ENCODE results near the gene HS3ST5.

The HS3ST5 gene

GRCh38 chr6:114167583-114168576 lies 174.9 kb downstream of the HS3ST5 start:
- in situ Hi-C loops (cut with MboI; ENCODE audit: low pct_unique_long_range_greater_than_20kb, low sequenced_read_pairs, unreplicated experiment): no loop called here
- TF ChIP-seq, protein P1, sequence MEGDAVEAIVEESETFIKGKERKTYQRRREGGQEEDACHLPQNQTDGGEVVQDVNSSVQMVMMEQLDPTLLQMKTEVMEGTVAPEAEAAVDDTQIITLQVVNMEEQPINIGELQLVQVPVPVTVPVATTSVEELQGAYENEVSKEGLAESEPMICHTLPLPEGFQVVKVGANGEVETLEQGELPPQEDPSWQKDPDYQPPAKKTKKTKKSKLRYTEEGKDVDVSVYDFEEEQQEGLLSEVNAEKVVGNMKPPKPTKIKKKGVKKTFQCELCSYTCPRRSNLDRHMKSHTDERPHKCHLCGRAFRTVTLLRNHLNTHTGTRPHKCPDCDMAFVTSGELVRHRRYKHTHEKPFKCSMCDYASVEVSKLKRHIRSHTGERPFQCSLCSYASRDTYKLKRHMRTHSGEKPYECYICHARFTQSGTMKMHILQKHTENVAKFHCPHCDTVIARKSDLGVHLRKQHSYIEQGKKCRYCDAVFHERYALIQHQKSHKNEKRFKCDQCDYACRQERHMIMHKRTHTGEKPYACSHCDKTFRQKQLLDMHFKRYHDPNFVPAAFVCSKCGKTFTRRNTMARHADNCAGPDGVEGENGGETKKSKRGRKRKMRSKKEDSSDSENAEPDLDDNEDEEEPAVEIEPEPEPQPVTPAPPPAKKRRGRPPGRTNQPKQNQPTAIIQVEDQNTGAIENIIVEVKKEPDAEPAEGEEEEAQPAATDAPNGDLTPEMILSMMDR (IDR thresholded peaks at IDR 0.05; ENCODE audit: extremely low read depth, insufficient read depth, missing control alignments): no peak
- DNase-seq (ENCODE audit: low spot score): no peak

- no peak for DNase-seq (ENCODE audit: low spot score)
- TF ChIP-seq, protein P1 (IDR thresholded peaks at IDR 0.05; ENCODE audit: extremely low read depth, insufficient read depth, missing control alignments): no peak
- in situ Hi-C loops (cut with MboI; ENCODE audit: low pct_unique_long_range_greater_than_20kb, low sequenced_read_pairs, unreplicated experiment): no loop called here
These were observed 178.6 kb downstream of the HS3ST5 start for GRCh38 chr6:114164207-114164606.

GRCh38 chr6:114162691-114163347 lies 180.0 kb downstream of the HS3ST5 start:
- in situ Hi-C loops (cut with MboI; ENCODE audit: low pct_unique_long_range_greater_than_20kb, low sequenced_read_pairs, unreplicated experiment): no loop called here
- DNase-seq (ENCODE audit: low spot score): no peak
- TF ChIP-seq, protein P1 (IDR thresholded peaks at IDR 0.05; ENCODE audit: extremely low read depth, insufficient read depth, missing control alignments): no peak

DNA sequence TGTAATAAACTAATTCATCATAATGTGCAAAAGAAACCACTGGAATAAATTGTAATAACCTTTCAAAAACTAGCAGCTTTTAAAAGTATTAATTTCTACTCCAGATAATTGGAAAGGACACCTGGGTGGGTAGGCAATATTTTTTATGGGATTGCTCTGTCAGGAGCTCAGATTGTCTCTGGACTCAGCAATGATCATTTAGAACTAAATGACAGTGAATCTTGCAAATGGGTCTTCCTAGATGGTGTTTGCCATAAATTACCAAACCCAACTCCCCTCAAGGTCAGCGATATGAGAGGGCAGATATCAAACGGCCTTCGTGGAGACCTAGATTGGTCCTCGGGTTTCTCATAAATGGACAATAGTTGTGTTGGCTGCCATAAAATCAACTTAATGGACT lies 181.9 kb downstream of the HS3ST5 start:
- in situ Hi-C loops (cut with MboI; ENCODE audit: low pct_unique_long_range_greater_than_20kb, low sequenced_read_pairs, unreplicated experiment): no loop called here
- no peak for DNase-seq (ENCODE audit: low spot score)
- TF ChIP-seq, protein P1 (IDR thresholded peaks at IDR 0.05; ENCODE audit: extremely low read depth, insufficient read depth, missing control alignments): no peak

GRCh38 chr6:114159727-114160126 lies 183.1 kb downstream of the HS3ST5 start:
- TF ChIP-seq, protein P1 (IDR thresholded peaks at IDR 0.05; ENCODE audit: extremely low read depth, insufficient read depth, missing control alignments): no peak
- in situ Hi-C loops (cut with MboI; ENCODE audit: low pct_unique_long_range_greater_than_20kb, low sequenced_read_pairs, unreplicated experiment): no loop called here
- DNase-seq (ENCODE audit: low spot score): no peak

DNA sequence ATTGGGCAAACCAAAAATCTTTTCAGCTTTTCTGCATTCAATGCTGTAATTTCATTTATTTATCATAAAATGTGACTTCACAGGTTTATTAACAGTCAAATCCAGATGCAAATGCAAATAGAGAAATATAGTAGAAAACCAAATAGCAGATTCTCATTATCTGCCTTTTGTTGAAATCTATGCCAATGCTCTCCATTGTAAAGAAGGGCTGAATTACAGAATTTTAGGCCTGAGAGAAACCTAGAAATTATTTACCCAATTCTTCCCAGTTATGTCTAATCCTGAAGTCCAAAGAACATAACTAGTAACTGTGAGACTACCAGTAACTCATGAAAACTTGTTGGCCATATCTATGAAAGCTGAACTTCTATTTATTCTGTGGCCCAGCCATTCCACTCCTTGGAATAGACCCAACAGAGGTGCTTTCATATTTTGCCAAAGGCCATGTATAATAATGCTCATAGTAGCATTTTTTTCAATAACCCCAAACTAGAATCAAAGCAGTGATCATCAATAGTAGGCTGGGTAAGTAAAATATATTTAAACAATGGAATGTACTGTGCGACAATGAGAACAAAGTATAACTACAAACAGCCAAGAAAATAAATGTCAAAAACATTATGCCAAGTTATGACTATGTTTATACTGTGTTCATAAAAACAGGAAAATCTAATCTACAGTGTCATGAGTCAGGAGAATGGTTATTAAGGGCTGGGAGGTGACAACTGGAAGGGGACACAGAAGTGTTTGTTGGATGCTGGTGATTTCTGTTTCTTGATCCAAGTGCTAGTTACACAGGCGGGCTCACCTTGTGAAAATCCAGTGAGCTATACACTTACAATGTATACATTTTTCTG lies 183.8 kb downstream of the HS3ST5 start:
- TF ChIP-seq, protein P1 (IDR thresholded peaks at IDR 0.05; ENCODE audit: extremely low read depth, insufficient read depth, missing control alignments): no peak
- in situ Hi-C loops (cut with MboI; ENCODE audit: low pct_unique_long_range_greater_than_20kb, low sequenced_read_pairs, unreplicated experiment): no loop called here
- no peak for DNase-seq (ENCODE audit: low spot score)
